Sigmoid colon (tissue), 7 donors: ENCODE results near the gene HRNR. TPM values are rescaled to one million over a fixed set of nuclear protein-coding genes. Genes with fewer than 3 reads are reported as not detected.

Source experiments
- DNase-seq: peaks from one replicate; pipeline ENCODE4 v3.0.0-alpha.2; 2019
- H3K27ac ChIP-seq, 4 donors: fragments of 200-600 bp; sonication (generic); one replicate each; pipeline ENCODE4 v1.5.1; 2016 to 2019; ENCODE audit warnings: mild to moderate bottlenecking in 1 of 4
- H3K27me3 ChIP-seq, 3 donors: fragments of 200-600 bp; sonication (generic); one replicate each; pipeline ENCODE4 v1.5.1; 2019; ENCODE audit warnings: mild to moderate bottlenecking in 1 of 3
- H3K36me3 ChIP-seq, 4 donors: fragments of 200-600 bp; sonication (generic); one replicate each; pipeline ENCODE4 v1.5.1; 2016 to 2019
- H3K4me1 ChIP-seq, 4 donors: fragments of 200-600 bp; sonication (generic); one replicate each; pipeline ENCODE4 v1.5.1; 2017 to 2019
- H3K4me3 ChIP-seq, 4 donors: fragments of 200-600 bp; sonication (generic); one replicate each; pipeline ENCODE4 v1.5.1; 2017 to 2019; ENCODE audit warnings: mild to moderate bottlenecking in 2 of 4, moderate library complexity in 1 of 4
- H3K9me3 ChIP-seq, 4 donors: fragments of 200-600 bp in 3 of 4; sonication (generic) in 3 of 4; one replicate each; pipeline versions ENCODE4 v1.5.1 to v1.6.1; 2013 to 2019
- CTCF ChIP-seq, 4 experiments: fragments of 450-650 bp in 3 of 4; fragments of 200-600 bp in 1 of 4; IDR thresholded peaks; one replicate each; pipeline ENCODE4 v1.5.1; 2016 to 2019; ENCODE audit warnings: antibody characterized with exemption in 4 of 4, mild to moderate bottlenecking in 3 of 4, moderate library complexity in 2 of 4
- EP300 ChIP-seq, 4 donors: sonication (generic); formaldehyde crosslinking; IDR thresholded peaks; one replicate each; pipeline ENCODE4 v1.6.1; 2017; ENCODE audit warnings: antibody characterized with exemption in 4 of 4
- POLR2A ChIP-seq, 2 donors: fragments of 450-650 bp; IDR thresholded peaks; one replicate each; pipeline ENCODE4 v1.6.1; 2016; ENCODE audit warnings: antibody characterized with exemption in 2 of 2, mild to moderate bottlenecking in 2 of 2, moderate library complexity in 2 of 2
- POLR2AphosphoS5 ChIP-seq, 4 donors: sonication (generic); formaldehyde crosslinking; IDR thresholded peaks; one replicate each; pipeline ENCODE4 v1.6.1; 2017; ENCODE audit warnings: antibody characterized with exemption in 4 of 4
- WGBS, 2 donors: extraction: QIAGEN DNeasy Blood & Tissue Kit; methylation state at CpG; one replicate each; pipeline ENCODE4 v1.1.7; 2013; 5-methylcytosine and 5-hydroxymethylcytosine counted together
- intact Hi-C: fragments of 100-400 bp; cut with DNase I; formaldehyde crosslinking; loops from one replicate; pipeline ENCODE4 v1.15.1; 2023
- polyA plus RNA-seq, 3 donors: library from polyadenylated mRNA; stranded (reverse); fragments of 200-250 nt; gene quantifications; one replicate each; pipeline ENCODE4 v1.2.3, GENCODE V29; 2013
- total RNA-seq, 4 donors: library from RNA; depleted of rRNA; stranded (reverse); fragments of >200 nt; gene quantifications; one replicate each; pipeline ENCODE4 v1.1.0, GENCODE V29; 2016
- donor health status: healthy with polysubstance abuse.
- donor health status: Bipolar disorder and iron deficiency.
- donor health status: healthy.

HRNR gene
- total and polyA plus RNA-seq, 7 donors, result under 0.01 TPM; not detected in 6

GRCh38 chr1:152168535-152168868, 55.5 kb downstream of the HRNR start:
- Histone ChIP-seq H3K27me3 (no peaks in the 10 kb centered on the region), H3K27ac (no peak overlapping the region), H3K36me3 (no peaks in the 10 kb centered on the region), H3K9me3 (no peaks in the 10 kb centered on the region), H3K4me1 (peaks cover 0 to 13% (median 9%) of the 10 kb centered on the region in 4 donors), H3K4me3 (no peak overlapping the region)
- intact Hi-C loops, result no loop called here
- WGBS, 2 donors, result 48 to 62% methylated on average over 1 of the region's 1 CpG
- TF ChIP-seq POLR2AphosphoS5 (IDR thresholded peaks at IDR 0.05) (peak in 2 of 4 donors; percentile 32 to 45), POLR2A (IDR thresholded peaks at IDR 0.05) (no peak), CTCF (IDR thresholded peaks at IDR 0.05) (no peak), EP300 (IDR thresholded peaks at IDR 0.05) (peak in 3 of 4 donors; percentile 33 to 81 (median 34))
- DNase-seq, result no peak

GRCh38 chr1:152167835-152168534, 56.0 kb downstream of the HRNR start:
- TF ChIP-seq EP300 (IDR thresholded peaks at IDR 0.05) (no peak), POLR2A (IDR thresholded peaks at IDR 0.05) (no peak), POLR2AphosphoS5 (IDR thresholded peaks at IDR 0.05) (no peak), CTCF (IDR thresholded peaks at IDR 0.05) (no peak)
- no peaks in the 10 kb centered on the region for H3K9me3 ChIP-seq
- DNase-seq, result no peak
- H3K27me3 ChIP-seq, result no peaks in the 10 kb centered on the region
- intact Hi-C loops, result no loop called here
- H3K36me3 ChIP-seq, result no peaks in the 10 kb centered on the region
- WGBS, 2 donors, result 50 to 53% methylated on average over 3 of the region's 3 CpGs
- peak overlapping the region in 2 of 4 donors; percentile 18 to 19 for H3K27ac ChIP-seq
- H3K4me1 ChIP-seq, result peaks cover 0 to 13% (median 9%) of the 10 kb centered on the region in 4 donors
- no peak overlapping the region for H3K4me3 ChIP-seq

- DNase-seq, result no peak
- H3K4me3 ChIP-seq, result no peak overlapping the region
- H3K4me1 ChIP-seq, result peaks cover 0 to 13% (median 9%) of the 10 kb centered on the region in 4 donors
- no peak for TF ChIP-seq POLR2A (IDR thresholded peaks at IDR 0.05)
- no peak for TF ChIP-seq EP300 (IDR thresholded peaks at IDR 0.05)
- no peak for TF ChIP-seq CTCF (IDR thresholded peaks at IDR 0.05)
- TF ChIP-seq POLR2AphosphoS5 (IDR thresholded peaks at IDR 0.05), result no peak
- H3K27ac ChIP-seq, result no peak overlapping the region
- no peaks in the 10 kb centered on the region for H3K27me3 ChIP-seq
- WGBS, 2 donors, result 36 to 39% methylated on average over 1 of the region's 1 CpG
- intact Hi-C loops, result no loop called here
- no peaks in the 10 kb centered on the region for H3K36me3 ChIP-seq
- no peaks in the 10 kb centered on the region for H3K9me3 ChIP-seq
Observed at GRCh38 chr1:152166966-152167365, 57.0 kb downstream of the HRNR start.

GRCh38 chr1:152165286-152166077, 58.5 kb downstream of the HRNR start:
- H3K36me3 ChIP-seq, result no peaks in the 10 kb centered on the region
- WGBS, 2 donors, result 74 to 86% methylated on average over 4 of the region's 4 CpGs
- DNase-seq, result no peak
- intact Hi-C loops, result no loop called here
- TF ChIP-seq CTCF (IDR thresholded peaks at IDR 0.05) (no peak), EP300 (IDR thresholded peaks at IDR 0.05) (no peak), POLR2A (IDR thresholded peaks at IDR 0.05) (no peak), POLR2AphosphoS5 (IDR thresholded peaks at IDR 0.05) (no peak)
- no peaks in the 10 kb centered on the region for H3K9me3 ChIP-seq
- H3K27ac ChIP-seq, result peak overlapping the region in 1 of 4 donors; percentile 34
- H3K4me1 ChIP-seq, result peaks cover 0 to 13% (median 9%) of the 10 kb centered on the region in 4 donors
- H3K4me3 ChIP-seq, result no peak overlapping the region
- H3K27me3 ChIP-seq, result no peaks in the 10 kb centered on the region
